Measurements from ENCODE around the gene DGKG. TPM values are rescaled to one million over a fixed set of nuclear protein-coding genes. Genes with fewer than 3 reads are reported as not detected.

The DGKG gene
- total and polyA plus RNA-seq, 10 of the 15 experiments (the other 5 are each of a cell fraction or from before 2014, with no cell fraction given) = 0.39 to 6.2 (median 4.7) TPM

GRCh38 chr3:186237915-186238314 lies 124.1 kb downstream of the DGKG start:
- Histone ChIP-seq H4K20me1 (ENCODE audit: control insufficient read depth, insufficient read depth) (no peaks in the 10 kb centered on the region), H3K36me3 (ENCODE audit: control insufficient read depth in 2 of 2, insufficient read depth in 2 of 2, low read length in 1 of 2) (no peaks in the 10 kb centered on the region), H3K27me3 (replicated peaks in 1 of 2; ENCODE audit: control insufficient read depth in 2 of 2, insufficient read depth in 2 of 2, low read length in 1 of 2) (no peaks in the 10 kb centered on the region), H3K4me3 (no peak overlapping the region), H3K9ac (ENCODE audit: control insufficient read depth, insufficient read depth, low read length) (no peak overlapping the region), H3K27ac (ENCODE audit: control insufficient read depth, insufficient read depth) (no peak overlapping the region; the same call in 1 of the 2 replicates), H2AFZ (ENCODE audit: control insufficient read depth, low read depth, low read length) (no peak overlapping the region), H3K79me2 (ENCODE audit: control insufficient read depth, insufficient read depth, low read length) (no peaks in the 10 kb centered on the region), H3K9me3 (replicated peaks; ENCODE audit: control insufficient read depth, insufficient read depth, low read length) (no peaks in the 10 kb centered on the region), H3K4me1 (ENCODE audit: control insufficient read depth, insufficient read depth, low read length) (peaks cover 50% of the 10 kb centered on the region), H3K4me2 (ENCODE audit: control insufficient read depth, insufficient read depth) (no peak overlapping the region)
- ATAC-seq (peak; percentile 11), FAIRE-seq (no peak), DNase-seq (ENCODE audit: low read depth, low spot score) (no peak)
- intact Hi-C loops (cut with micrococcal nuclease; ENCODE audit: unreplicated experiment) (no loop called here), in situ Hi-C loops (cut with MboI) (no loop called here)
- 3% methylated on average over 2 of the region's 2 CpGs for whole genome bisulfite sequencing (ENCODE audit: insufficient coverage, insufficient replicate concordance, low lambda C conversion rate, missing lambda C conversion rate)
- BruUV-seq (replicated peaks) = no TSS peak
- POLR2A ChIA-PET = interaction anchor here (1.3 kb wide), 1 partner anchor 294 kb away, joined by 3 read pairs; no protein-coding TSS in a partner anchor
- SMC1A ChIA-PET (ENCODE audit: uncharacterized antibody, unreplicated experiment) = interaction anchor here (0.8 to 3.2 kb wide), 5 partner anchors 12 to 303 kb away, joined by 3 to 23 read pairs (median 3); no protein-coding TSS in a partner anchor
- CTCF ChIA-PET = interaction anchor here (0.7 to 1.2 kb wide), 7 partner anchors 17 to 259 kb away, joined by 3 to 7 read pairs (median 3); no protein-coding TSS in a partner anchor
- RAD21 ChIA-PET (ENCODE audit: unreplicated experiment) = interaction anchor here (0.7 to 1.4 kb wide), 11 partner anchors 17 to 302 kb away, joined by 3 to 6 read pairs (median 3); no protein-coding TSS in a partner anchor
- TF ChIP-seq CBX3 (IDR thresholded peaks at IDR 0.05; ENCODE audit: borderline replicate concordance, low read depth) (no peak), CUX1 (IDR thresholded peaks at IDR 0.05; ENCODE audit: insufficient replicate concordance, low read depth, low read length) (no peak), ZBED1 (IDR thresholded peaks at IDR 0.05; ENCODE audit: borderline replicate concordance) (no peak), SREBF1 (IDR thresholded peaks at IDR 0.05; ENCODE audit: low read length) (no peak), JUNB (IDR thresholded peaks at IDR 0.05) (0 out of 2 replicates have a peak, but pooled peaks have one; percentile 32), CREB1 (IDR thresholded peaks at IDR 0.05; ENCODE audit: low read depth) (peak; percentile 61; the same call in 1 of the 2 replicates), MYC (IDR thresholded peaks at IDR 0.05; ENCODE audit: insufficient read depth, insufficient read length, insufficient replicate concordance, low read length, severe bottlenecking) (no peak), SP1 (IDR thresholded peaks at IDR 0.05; ENCODE audit: low read depth, low read length) (peak; percentile 16), ATF2 (IDR thresholded peaks at IDR 0.05; ENCODE audit: low read length) (peak; percentile 64; the same call in 1 of the 2 replicates), NFIC (IDR thresholded peaks at IDR 0.05; ENCODE audit: low read depth, low read length) (peak; percentile 75), MTA2 (IDR thresholded peaks at IDR 0.05; ENCODE audit: low read depth) (peak; percentile 57; the same call in 1 of the 2 replicates), EGR1 (IDR thresholded peaks at IDR 0.05; ENCODE audit: borderline replicate concordance in 1 of 2, low read depth in 2 of 2, low read length in 2 of 2) (no peak), ASH2L (IDR thresholded peaks at IDR 0.05; ENCODE audit: borderline replicate concordance, low read depth) (no peak), NR2F1 (conservative IDR thresholded peaks at IDR 0.05) (peak; percentile 51; the same call in 1 of the 2 replicates), EED (IDR thresholded peaks at IDR 0.05; ENCODE audit: low read depth) (peak; percentile 72), NR2C1 (IDR thresholded peaks at IDR 0.05) (no peak; the same call in 1 of the 2 replicates), PAX5 (IDR thresholded peaks at IDR 0.05; ENCODE audit: borderline replicate concordance, low read depth, low read length) (peak; percentile 81; the same call in 1 of the 2 replicates), BCL11A (IDR thresholded peaks at IDR 0.05; ENCODE audit: low read depth, low read length) (0 out of 2 replicates have a peak, but pooled peaks have one; percentile 35), IKZF2 (IDR thresholded peaks at IDR 0.05) (peak in 1 of 2 experiments; percentile 69; a peak in 3 of 4 replicates), GABPA (IDR thresholded peaks at IDR 0.05; ENCODE audit: low read depth) (0 out of 2 replicates have a peak, but pooled peaks have one; percentile 16)
